Stimulated activated CD8-positive, alpha-beta memory T cell treated with anti-CD3 and anti-CD28 coated beads, Interleukin-7, amount 100 ng/mL, for 1 hour (primary cell): ENCODE measurements around the gene TMEM63B.
A peak's percentile ranks its signal among the peaks of the same experiment; 100 is the strongest.
"Not testable (repeated sequence)": the region's sequence is repeated elsewhere in the genome, so short reads cannot be mapped to it uniquely, and the experiment has no call there.

Source experiments
- DNase-seq, 2 donors: peaks; one replicate each; pipeline ENCODE4 v3.0.0-alpha.2; 2020; ENCODE audit warnings: low read depth in 2 of 2

The TMEM63B gene

GRCh38 chr6:44127186-44128019 is at the start of gene TMEM63B, which contains the start of gene MRPL14:
TSS of gene TMEM63B (plus strand) at chr6:44127554. CDS start at chr6:44134585, 7,031 bp downstream.
TSS of gene MRPL14 (minus strand) at chr6:44127452. CDS start at chr6:44116611, 10,841 bp downstream.
- DNase-seq, result peak; percentile 80 to 81

- DNase-seq, result no peak
Observed at GRCh38 chr6:44078219-44078826, 49.0 kb upstream of the TMEM63B start.

- peak; percentile 40 to 44 for DNase-seq
Observed at GRCh38 chr6:44078827-44079671, 48.3 kb upstream of the TMEM63B start.

GRCh38 chr6:44079672-44080071 is 47.7 kb upstream of the TMEM63B start:
- DNase-seq, result no peak

- DNase-seq, result no peak
Observed at GRCh38 chr6:44080561-44081521, 46.5 kb upstream of the TMEM63B start.

GRCh38 chr6:44081753-44082152 is 45.6 kb upstream of the TMEM63B start:
- DNase-seq, result no peak

GRCh38 chr6:44082872-44083321 is 44.5 kb upstream of the TMEM63B start:
- no peak for DNase-seq

GRCh38 chr6:44084231-44085014 is 42.9 kb upstream of the TMEM63B start:
- DNase-seq, result no peak

- DNase-seq, result no peak
Observed at GRCh38 chr6:44085219-44085618, 42.1 kb upstream of the TMEM63B start.

GRCh38 chr6:44086931-44087574 is 40.3 kb upstream of the TMEM63B start:
- no peak for DNase-seq

GRCh38 chr6:44087623-44088022 is 39.7 kb upstream of the TMEM63B start:
- DNase-seq, result no peak

GRCh38 chr6:44088827-44089590 is 38.3 kb upstream of the TMEM63B start:
- no peak for DNase-seq

- DNase-seq, result no peak
Observed at GRCh38 chr6:44090465-44090864, 36.9 kb upstream of the TMEM63B start.

- DNase-seq, result not testable (repeated sequence)
Observed at GRCh38 chr6:44091356-44091755, 36.0 kb upstream of the TMEM63B start.

- DNase-seq, result no peak
Observed at GRCh38 chr6:44091981-44092884, 35.1 kb upstream of the TMEM63B start.

- DNase-seq, result no peak
Observed at GRCh38 chr6:44093066-44093465, 34.3 kb upstream of the TMEM63B start.

- no peak for DNase-seq
Observed at GRCh38 chr6:44093750-44094402, 33.5 kb upstream of the TMEM63B start.
